Fibroblast of peridontal ligament (primary cell): ENCODE measurements around the gene TFF2.

ENCODE experiments used
- DNase-seq: peaks from one replicate; pipeline ENCODE4 v3.0.0-alpha.2; 2010; ENCODE audit errors: extremely low read depth

TFF2 gene

GRCh38 chr21:42320791-42321190 is 30.0 kb downstream of the TFF2 start:
- DNase-seq = no peak

GRCh38 chr21:42319851-42320572 is 30.8 kb downstream of the TFF2 start:
- no peak for DNase-seq

DNA sequence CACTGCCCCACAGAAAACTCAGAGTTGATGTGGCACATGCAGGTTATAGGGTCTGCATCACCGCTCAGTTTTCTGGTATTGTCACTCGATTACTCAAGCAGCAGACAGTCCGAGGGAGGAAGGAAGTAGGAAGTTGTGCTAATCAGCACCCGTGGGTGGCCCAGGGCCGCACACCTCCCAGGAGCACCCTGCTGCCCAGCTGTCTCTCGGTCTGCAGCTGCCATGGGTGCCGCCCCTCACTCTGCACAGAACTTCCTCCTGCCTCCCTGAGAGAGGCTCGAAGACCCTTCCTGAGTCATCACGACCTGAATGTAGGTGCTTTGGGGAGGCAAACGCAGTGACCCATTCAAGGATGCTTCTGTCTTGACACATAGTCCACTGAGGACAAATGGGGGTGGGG is 31.4 kb downstream of the TFF2 start:
- no peak for DNase-seq

GRCh38 chr21:42317826-42318746 is 32.7 kb downstream of the TFF2 start:
- DNase-seq = no peak

DNA sequence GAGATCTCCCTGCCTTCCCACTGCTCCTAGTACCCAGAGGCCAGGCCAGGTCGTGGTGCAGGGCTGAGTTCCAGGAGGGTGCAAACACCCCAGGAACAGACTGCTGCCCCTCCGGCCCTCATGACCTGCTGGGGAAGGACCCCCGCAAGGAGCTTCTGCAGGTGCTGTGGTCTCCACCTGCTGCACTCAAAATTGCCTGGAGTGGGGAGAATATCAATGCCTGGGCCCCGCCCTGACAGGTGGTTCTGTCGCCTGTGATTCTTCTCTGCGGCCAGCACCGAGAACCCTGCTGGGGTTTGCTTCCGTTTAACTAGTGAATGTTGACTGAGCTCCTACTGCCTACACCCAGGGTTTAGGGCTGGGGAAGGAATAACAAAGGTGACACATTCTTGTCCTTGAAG is 33.5 kb downstream of the TFF2 start:
- no peak for DNase-seq

GRCh38 chr21:42316891-42317290 is 33.9 kb downstream of the TFF2 start:
- no peak for DNase-seq

- DNase-seq = no peak
Measured at GRCh38 chr21:42315296-42315891, 35.4 kb downstream of the TFF2 start, which contains the start of gene TFF3. TSS of gene TFF3 (minus strand) at chr21:42315409. CDS start at chr21:42315374, 35 bp downstream.

DNA sequence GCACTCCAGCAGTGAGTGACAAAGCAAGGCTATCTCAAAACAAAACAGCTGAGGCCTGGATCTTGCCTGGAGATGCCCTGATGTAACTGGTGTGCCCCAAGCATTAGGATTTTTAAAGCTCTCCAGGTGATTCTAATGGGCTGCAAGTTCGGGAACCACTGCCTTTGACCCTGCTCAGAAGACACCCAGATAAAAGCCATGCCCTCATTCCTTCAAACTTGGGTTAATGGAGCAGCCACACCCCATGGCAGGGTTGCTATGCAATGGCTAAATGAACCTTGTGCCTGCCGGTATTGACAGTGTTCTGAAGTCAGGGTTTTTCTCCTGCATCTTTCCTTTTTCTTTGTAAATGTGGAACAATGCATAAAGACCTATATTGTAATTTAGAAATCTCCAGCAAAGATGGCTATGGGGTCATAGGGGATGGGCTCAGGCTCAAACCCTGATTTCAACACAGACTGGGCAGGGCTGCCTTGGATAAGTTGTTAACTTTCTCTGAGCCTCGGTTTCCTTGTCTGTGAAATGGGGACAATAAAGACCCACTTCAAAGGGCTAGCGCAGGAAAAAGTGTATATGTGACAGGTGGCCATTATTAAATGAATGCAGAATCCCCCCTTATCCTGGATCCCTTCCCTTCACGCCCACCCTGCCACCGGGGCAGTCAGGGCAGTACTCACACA is 36.0 kb downstream of the TFF2 start:
- no peak for DNase-seq

DNA sequence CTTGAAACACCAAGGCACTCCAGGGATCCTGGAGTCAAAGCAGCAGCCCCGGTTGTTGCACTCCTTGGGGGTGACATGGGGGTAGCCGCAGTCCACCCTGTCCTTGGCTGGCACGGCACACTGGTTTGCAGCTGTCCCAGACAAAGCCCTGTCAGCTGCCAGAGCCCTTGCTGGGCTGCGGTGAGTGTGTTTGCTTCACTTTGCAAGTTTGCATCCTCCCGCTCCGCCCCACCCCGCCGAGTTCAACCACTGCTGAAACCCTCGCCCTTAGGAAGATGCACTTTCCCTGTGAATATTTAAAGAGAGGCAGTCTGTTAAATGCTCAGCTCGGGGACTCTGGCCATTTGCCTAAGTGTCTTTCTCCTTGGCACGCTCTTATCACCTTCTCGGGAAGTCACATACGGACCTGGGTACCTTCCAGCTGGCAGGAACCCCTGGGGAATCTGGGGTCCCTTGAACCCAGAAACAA is 37.3 kb downstream of the TFF2 start:
- DNase-seq = no peak

- DNase-seq = no peak
Measured at GRCh38 chr21:42312626-42313104, 38.1 kb downstream of the TFF2 start.

GRCh38 chr21:42311816-42312625 is 38.8 kb downstream of the TFF2 start:
- no peak for DNase-seq

DNA sequence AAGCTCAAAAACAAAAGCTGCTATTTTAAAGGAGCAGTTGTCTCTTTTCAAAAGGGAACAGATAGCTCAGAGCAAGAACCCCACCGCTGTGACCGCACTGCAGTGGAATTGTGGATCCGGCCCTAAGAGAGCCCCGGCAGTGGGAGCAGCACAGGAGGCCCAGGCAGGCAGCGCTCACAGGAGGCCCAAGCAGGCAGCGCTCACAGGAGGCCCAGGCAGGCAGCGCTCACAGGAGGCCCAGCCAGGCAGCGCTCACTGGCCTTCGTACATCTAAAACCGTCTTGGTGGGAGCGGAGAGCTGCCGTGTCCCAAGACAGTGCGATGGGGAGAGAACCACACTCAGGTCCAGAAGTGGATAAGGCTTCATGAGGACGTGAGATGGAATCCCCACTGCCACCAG is 39.6 kb downstream of the TFF2 start:
- no peak for DNase-seq

GRCh38 chr21:42310411-42311001 is 40.3 kb downstream of the TFF2 start:
- no peak for DNase-seq

- peak; percentile 1 for DNase-seq
Measured at GRCh38 chr21:42309753-42310213, 41.0 kb downstream of the TFF2 start.

GRCh38 chr21:42308914-42309752 is 41.7 kb downstream of the TFF2 start:
- no peak for DNase-seq

GRCh38 chr21:42308161-42308913 is 42.5 kb downstream of the TFF2 start:
- DNase-seq = no peak

- no peak for DNase-seq
Measured at GRCh38 chr21:42307106-42307505, 43.7 kb downstream of the TFF2 start.

GRCh38 chr21:42306366-42307035 is 44.3 kb downstream of the TFF2 start:
- no peak for DNase-seq
